ENCODE measurements around the gene C3orf20.

Gene C3orf20

DNA sequence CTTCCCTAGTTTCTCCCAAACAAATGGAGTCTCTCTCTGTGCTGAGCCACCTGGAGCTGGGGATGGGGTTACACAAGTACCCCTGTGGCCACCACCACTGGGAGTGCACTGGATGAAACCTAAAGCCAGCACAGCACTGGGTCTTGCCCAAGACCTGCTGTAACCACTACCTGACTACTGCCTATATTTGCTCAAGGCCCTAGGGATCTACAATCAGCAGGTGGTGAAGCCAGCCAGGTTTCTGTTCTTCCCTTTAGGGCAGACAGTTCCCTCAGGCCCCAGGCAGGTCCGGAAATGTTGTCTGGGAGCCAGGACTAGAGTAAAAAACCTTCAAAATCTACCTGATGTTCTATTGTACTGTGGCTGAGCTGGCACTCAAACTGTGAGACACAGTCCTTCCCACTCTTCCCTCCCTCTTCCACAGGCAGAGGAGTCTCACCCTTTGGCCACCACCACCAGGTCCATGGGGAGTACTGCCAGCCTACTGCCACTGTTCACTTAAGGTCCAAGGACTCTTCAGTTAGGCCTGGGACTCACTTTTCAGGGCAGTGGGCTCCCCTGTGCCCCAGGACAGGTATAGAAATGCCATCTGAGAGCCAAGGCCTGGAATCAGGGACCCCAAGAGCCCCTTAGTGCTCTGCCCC lies 23.8 kb downstream of the C3orf20 start:
- H3K4me1 ChIP-seq (ENCODE audit: control insufficient read depth, insufficient read depth, low read length, unreplicated experiment): no peaks in the 10 kb centered on the region
- no peak overlapping the region for H3K4me3 ChIP-seq (ENCODE audit: low read depth, low read length)
- H3K36me3 ChIP-seq (ENCODE audit: insufficient read depth, low read length): no peaks in the 10 kb centered on the region
- no peaks in the 10 kb centered on the region for H3K27me3 ChIP-seq (ENCODE audit: insufficient read depth, low read length)
- no peak overlapping the region for H2AFZ ChIP-seq (ENCODE audit: low read length, unreplicated experiment)
- no peaks in the 10 kb centered on the region for H3K79me2 ChIP-seq (ENCODE audit: control insufficient read depth, insufficient read depth, low read length, unreplicated experiment)
- H3K27ac ChIP-seq (ENCODE audit: low read depth, low read length): no peak overlapping the region

- Histone ChIP-seq H2AFZ (ENCODE audit: low read length, unreplicated experiment) (no peak overlapping the region), H3K4me1 (ENCODE audit: control insufficient read depth, insufficient read depth, low read length, unreplicated experiment) (no peaks in the 10 kb centered on the region), H3K27ac (ENCODE audit: low read depth, low read length) (no peak overlapping the region), H3K79me2 (ENCODE audit: control insufficient read depth, insufficient read depth, low read length, unreplicated experiment) (no peaks in the 10 kb centered on the region), H3K36me3 (ENCODE audit: insufficient read depth, low read length) (no peaks in the 10 kb centered on the region), H3K4me3 (ENCODE audit: low read depth, low read length) (no peak overlapping the region), H3K27me3 (ENCODE audit: insufficient read depth, low read length) (no peaks in the 10 kb centered on the region)
Observed at GRCh38 chr3:14699643-14700042, 24.7 kb downstream of the C3orf20 start.

DNA sequence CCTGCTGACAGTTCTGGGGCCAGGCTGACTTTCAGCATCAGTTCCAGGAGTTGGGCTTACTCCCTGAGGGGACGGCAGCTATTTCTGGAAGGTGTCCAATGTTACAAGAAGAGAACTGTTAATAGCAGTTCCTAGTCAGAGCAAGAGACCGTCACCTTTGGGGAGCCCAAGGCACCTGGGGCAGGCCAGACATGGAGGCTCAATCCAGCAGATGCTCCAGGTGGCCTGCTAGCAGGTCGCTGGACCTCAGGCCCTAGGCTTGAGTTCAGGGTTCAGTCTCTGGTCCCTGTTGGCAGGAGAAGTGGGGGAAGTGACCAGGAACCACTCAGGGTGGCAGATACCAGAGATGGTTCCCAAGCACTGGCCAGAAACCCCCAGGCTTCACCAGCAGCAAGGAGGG lies 25.9 kb downstream of the C3orf20 start:
- Histone ChIP-seq H3K36me3 (ENCODE audit: insufficient read depth, low read length) (no peaks in the 10 kb centered on the region), H3K4me1 (ENCODE audit: control insufficient read depth, insufficient read depth, low read length, unreplicated experiment) (no peaks in the 10 kb centered on the region), H3K4me3 (ENCODE audit: low read depth, low read length) (no peak overlapping the region), H2AFZ (ENCODE audit: low read length, unreplicated experiment) (no peak overlapping the region), H3K79me2 (ENCODE audit: control insufficient read depth, insufficient read depth, low read length, unreplicated experiment) (no peaks in the 10 kb centered on the region), H3K27ac (ENCODE audit: low read depth, low read length) (no peak overlapping the region), H3K27me3 (ENCODE audit: insufficient read depth, low read length) (no peaks in the 10 kb centered on the region)

- no peaks in the 10 kb centered on the region for H3K4me1 ChIP-seq (ENCODE audit: control insufficient read depth, insufficient read depth, low read length, unreplicated experiment)
- H3K27ac ChIP-seq (ENCODE audit: low read depth, low read length): no peak overlapping the region
- no peak overlapping the region for H2AFZ ChIP-seq (ENCODE audit: low read length, unreplicated experiment)
- H3K4me3 ChIP-seq (ENCODE audit: low read depth, low read length): no peak overlapping the region
- H3K27me3 ChIP-seq (ENCODE audit: insufficient read depth, low read length): no peaks in the 10 kb centered on the region
- no peaks in the 10 kb centered on the region for H3K79me2 ChIP-seq (ENCODE audit: control insufficient read depth, insufficient read depth, low read length, unreplicated experiment)
- H3K36me3 ChIP-seq (ENCODE audit: insufficient read depth, low read length): no peaks in the 10 kb centered on the region
Observed at GRCh38 chr3:14701676-14702075, 26.7 kb downstream of the C3orf20 start.

DNA sequence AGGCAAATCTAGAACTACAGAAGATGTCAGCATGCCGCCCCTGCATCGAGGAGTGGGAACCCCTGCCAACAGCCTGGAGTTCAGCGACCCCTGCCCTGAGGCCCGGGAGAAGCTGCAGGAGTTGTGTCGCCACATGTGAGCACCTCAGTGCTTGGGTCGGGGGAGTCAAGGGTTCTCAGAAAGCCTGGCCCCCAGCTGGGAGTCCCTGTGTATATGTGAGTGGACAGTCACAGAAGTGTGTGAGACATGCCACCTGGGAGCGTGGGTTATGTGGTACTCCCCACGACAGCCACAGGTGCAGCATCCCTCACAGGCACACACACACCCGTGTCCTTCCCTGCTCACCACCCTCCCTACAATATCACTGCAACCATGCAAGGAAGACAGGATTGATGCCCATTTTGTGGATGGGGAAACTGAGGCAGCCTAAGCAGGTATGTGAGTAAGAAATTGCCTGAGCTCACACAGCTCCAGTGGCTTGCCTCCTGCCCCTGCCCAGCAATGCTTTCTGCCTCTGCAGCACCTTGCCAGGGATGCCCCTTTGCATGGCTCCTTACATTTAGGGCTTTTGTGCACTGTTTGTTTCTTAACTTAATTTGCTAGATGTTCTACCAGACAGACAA lies 28.3 kb downstream of the C3orf20 start:
- H3K79me2 ChIP-seq (ENCODE audit: control insufficient read depth, insufficient read depth, low read length, unreplicated experiment): no peaks in the 10 kb centered on the region
- no peaks in the 10 kb centered on the region for H3K36me3 ChIP-seq (ENCODE audit: insufficient read depth, low read length)
- no peak overlapping the region for H3K4me3 ChIP-seq (ENCODE audit: low read depth, low read length)
- no peaks in the 10 kb centered on the region for H3K4me1 ChIP-seq (ENCODE audit: control insufficient read depth, insufficient read depth, low read length, unreplicated experiment)
- no peaks in the 10 kb centered on the region for H3K27me3 ChIP-seq (ENCODE audit: insufficient read depth, low read length)
- H3K27ac ChIP-seq (ENCODE audit: low read depth, low read length): no peak overlapping the region
- H2AFZ ChIP-seq (ENCODE audit: low read length, unreplicated experiment): no peak overlapping the region

- Histone ChIP-seq H3K79me2 (ENCODE audit: control insufficient read depth, insufficient read depth, low read length, unreplicated experiment) (no peaks in the 10 kb centered on the region), H2AFZ (ENCODE audit: low read length, unreplicated experiment) (no peak overlapping the region), H3K27me3 (ENCODE audit: insufficient read depth, low read length) (no peaks in the 10 kb centered on the region), H3K4me3 (ENCODE audit: low read depth, low read length) (no peak overlapping the region), H3K36me3 (ENCODE audit: insufficient read depth, low read length) (no peaks in the 10 kb centered on the region), H3K27ac (ENCODE audit: low read depth, low read length) (no peak overlapping the region), H3K4me1 (ENCODE audit: control insufficient read depth, insufficient read depth, low read length, unreplicated experiment) (no peaks in the 10 kb centered on the region)
Observed at GRCh38 chr3:14703791-14704190, 28.9 kb downstream of the C3orf20 start.

GRCh38 chr3:14706096-14706495 lies 31.2 kb downstream of the C3orf20 start:
- Histone ChIP-seq H3K79me2 (ENCODE audit: control insufficient read depth, insufficient read depth, low read length, unreplicated experiment) (no peaks in the 10 kb centered on the region), H3K36me3 (ENCODE audit: insufficient read depth, low read length) (no peaks in the 10 kb centered on the region), H3K27me3 (ENCODE audit: insufficient read depth, low read length) (no peaks in the 10 kb centered on the region), H3K27ac (ENCODE audit: low read depth, low read length) (no peak overlapping the region), H2AFZ (ENCODE audit: low read length, unreplicated experiment) (no peak overlapping the region), H3K4me1 (ENCODE audit: control insufficient read depth, insufficient read depth, low read length, unreplicated experiment) (no peaks in the 10 kb centered on the region), H3K4me3 (ENCODE audit: low read depth, low read length) (no peak overlapping the region)

DNA sequence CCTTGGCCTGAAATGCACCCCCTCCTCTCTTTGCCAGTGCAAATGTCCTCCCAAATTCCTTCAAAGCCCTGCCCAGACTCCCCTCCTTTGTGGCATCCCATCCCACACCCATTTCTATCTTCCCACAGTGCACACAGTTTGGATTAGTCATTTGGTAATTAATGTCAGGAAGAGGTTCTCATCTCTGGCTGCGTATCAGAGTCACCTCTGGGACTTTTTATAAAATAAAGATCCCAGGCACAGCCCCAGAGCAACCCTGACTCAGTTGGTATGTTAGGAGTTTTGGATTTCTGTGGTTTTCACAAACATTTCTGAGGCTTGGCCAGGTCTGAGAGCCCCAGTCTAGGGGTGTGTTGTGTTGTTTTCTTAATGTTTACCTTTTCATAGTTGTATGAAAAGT lies 41.6 kb downstream of the C3orf20 start:
- H3K4me1 ChIP-seq (ENCODE audit: control insufficient read depth, insufficient read depth, low read length, unreplicated experiment): no peaks in the 10 kb centered on the region
- no peak overlapping the region for H2AFZ ChIP-seq (ENCODE audit: low read length, unreplicated experiment)
- H3K27me3 ChIP-seq (ENCODE audit: insufficient read depth, low read length): no peaks in the 10 kb centered on the region
- no peak overlapping the region for H3K4me3 ChIP-seq (ENCODE audit: low read depth, low read length)
- no peaks in the 10 kb centered on the region for H3K79me2 ChIP-seq (ENCODE audit: control insufficient read depth, insufficient read depth, low read length, unreplicated experiment)
- no peaks in the 10 kb centered on the region for H3K36me3 ChIP-seq (ENCODE audit: insufficient read depth, low read length)
- H3K27ac ChIP-seq (ENCODE audit: low read depth, low read length): no peak overlapping the region

DNA sequence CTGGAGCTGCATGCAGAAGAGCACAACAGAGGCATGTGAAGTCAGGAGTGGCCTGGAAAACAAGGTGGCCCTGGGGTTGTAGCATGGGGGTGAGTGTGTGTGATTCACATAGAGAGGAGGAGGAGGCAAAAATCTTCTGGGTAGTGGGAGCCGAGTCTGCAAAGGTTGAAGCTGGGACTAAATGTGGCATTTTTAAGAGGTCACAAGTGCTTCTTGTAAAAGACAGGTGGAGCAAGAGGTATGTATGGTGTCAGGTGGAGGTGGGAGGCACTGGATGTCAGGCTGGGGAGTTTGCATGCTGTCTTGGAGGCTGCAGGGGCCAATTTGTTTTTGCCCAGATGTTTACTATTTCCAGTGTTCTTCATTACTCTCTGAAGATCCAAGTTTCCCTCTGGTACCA lies 42.4 kb downstream of the C3orf20 start:
- Histone ChIP-seq H3K27me3 (ENCODE audit: insufficient read depth, low read length) (no peaks in the 10 kb centered on the region), H3K4me1 (ENCODE audit: control insufficient read depth, insufficient read depth, low read length, unreplicated experiment) (no peaks in the 10 kb centered on the region), H3K27ac (ENCODE audit: low read depth, low read length) (no peak overlapping the region), H3K36me3 (ENCODE audit: insufficient read depth, low read length) (no peaks in the 10 kb centered on the region), H2AFZ (ENCODE audit: low read length, unreplicated experiment) (no peak overlapping the region), H3K4me3 (ENCODE audit: low read depth, low read length) (no peak overlapping the region), H3K79me2 (ENCODE audit: control insufficient read depth, insufficient read depth, low read length, unreplicated experiment) (no peaks in the 10 kb centered on the region)

DNA sequence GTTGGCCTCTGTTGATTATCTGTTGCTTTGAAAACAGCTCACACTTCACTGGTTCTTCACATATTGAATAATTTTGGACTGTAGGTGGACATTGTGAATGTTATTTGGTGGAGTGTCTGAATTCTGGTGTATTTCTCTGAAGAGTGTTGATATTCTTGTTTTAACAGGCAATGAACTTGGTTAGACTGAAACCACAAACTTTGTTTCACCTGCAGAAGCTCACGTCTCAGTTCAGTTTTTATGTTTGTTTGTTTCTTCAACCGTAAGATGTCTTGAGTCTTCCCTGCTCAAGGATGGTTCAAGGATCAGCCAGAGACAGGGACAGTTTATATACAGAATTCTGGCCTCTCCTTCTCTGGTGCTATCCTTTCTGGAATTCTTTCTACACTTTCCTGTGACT lies 43.6 kb downstream of the C3orf20 start:
- no peak overlapping the region for H2AFZ ChIP-seq (ENCODE audit: low read length, unreplicated experiment)
- H3K27ac ChIP-seq (ENCODE audit: low read depth, low read length): no peak overlapping the region
- no peaks in the 10 kb centered on the region for H3K79me2 ChIP-seq (ENCODE audit: control insufficient read depth, insufficient read depth, low read length, unreplicated experiment)
- no peaks in the 10 kb centered on the region for H3K27me3 ChIP-seq (ENCODE audit: insufficient read depth, low read length)
- no peak overlapping the region for H3K4me3 ChIP-seq (ENCODE audit: low read depth, low read length)
- H3K4me1 ChIP-seq (ENCODE audit: control insufficient read depth, insufficient read depth, low read length, unreplicated experiment): no peaks in the 10 kb centered on the region
- H3K36me3 ChIP-seq (ENCODE audit: insufficient read depth, low read length): no peaks in the 10 kb centered on the region

DNA sequence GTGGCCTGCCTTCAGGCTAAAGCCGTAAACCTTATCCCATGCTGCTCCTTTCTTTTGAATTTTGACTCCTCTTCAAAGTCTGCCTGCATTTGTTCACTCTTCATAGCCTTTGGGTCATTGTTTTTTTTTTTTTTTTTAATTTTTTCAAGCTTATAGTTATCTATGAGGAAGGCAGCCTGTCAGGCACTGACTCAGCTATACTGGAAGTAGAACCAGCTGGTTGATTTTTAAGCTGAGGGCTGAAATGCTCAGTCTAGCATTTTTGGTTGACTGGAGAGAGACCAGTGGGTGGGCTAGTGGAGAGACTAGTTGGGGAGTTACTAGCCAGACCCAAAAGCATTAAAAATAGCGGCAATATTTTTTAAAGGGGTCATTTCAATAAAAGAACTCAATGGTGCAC lies 44.1 kb downstream of the C3orf20 start:
- Histone ChIP-seq H2AFZ (ENCODE audit: low read length, unreplicated experiment) (no peak overlapping the region), H3K27ac (ENCODE audit: low read depth, low read length) (no peak overlapping the region), H3K27me3 (ENCODE audit: insufficient read depth, low read length) (no peaks in the 10 kb centered on the region), H3K4me3 (ENCODE audit: low read depth, low read length) (no peak overlapping the region), H3K36me3 (ENCODE audit: insufficient read depth, low read length) (no peaks in the 10 kb centered on the region), H3K79me2 (ENCODE audit: control insufficient read depth, insufficient read depth, low read length, unreplicated experiment) (no peaks in the 10 kb centered on the region), H3K4me1 (ENCODE audit: control insufficient read depth, insufficient read depth, low read length, unreplicated experiment) (no peaks in the 10 kb centered on the region)

Data from ACC112 (cell line).